OCI-LY7 (cell line): ENCODE data around the gene EPHB3. TPM values are rescaled to one million over a fixed set of nuclear protein-coding genes. Genes with fewer than 3 reads are reported as not detected.

Experiments used
- BruUV-seq: library from RNA; stranded (reverse); fragments of 400-500 nt; replicated peaks from 2 replicates; lab custom pipeline; 2021; lab: Mats Ljungman, UMichigan
- CTCF ChIA-PET: fragments of 300-600 bp; sonication (Branson Sonifier 250); formaldehyde crosslinking; loops from one replicate; lab custom pipeline; 2022; ENCODE audit warnings: antibody characterized with exemption; ENCODE audit not compliant: unreplicated experiment; lab: Charles Lee
- POLR2A ChIA-PET: fragments of 300-600 bp; sonication (Branson Sonifier 250); formaldehyde crosslinking; loops from one replicate; lab custom pipeline; 2022; ENCODE audit warnings: antibody characterized with exemption; lab: Charles Lee
- DNase-seq: peaks from one replicate; pipeline ENCODE4 v3.0.0-alpha.2; 2015; ENCODE audit warnings: low spot score
- H2AFZ ChIP-seq: fragments of 200-600 bp; sonication (generic), shearing (Covaris generic); 2 replicates; pipeline ENCODE4 v1.6.1; 2014; ENCODE audit warnings: mild to moderate bottlenecking, antibody characterized with exemption, low read length, moderate library complexity
- H3K27ac ChIP-seq: fragments of 200-600 bp; sonication (generic); 2 replicates; pipeline ENCODE4 v1.5.1; 2014; ENCODE audit warnings: mixed run types, low read depth, mild to moderate bottlenecking, moderate library complexity, low read length, inconsistent platforms; ENCODE audit not compliant: poor library complexity, severe bottlenecking
- H3K36me3 ChIP-seq: fragments of 200-600 bp; sonication (generic); 2 replicates; pipeline ENCODE4 v1.6.1; 2014; ENCODE audit warnings: mild to moderate bottlenecking, antibody characterized with exemption, low read length, moderate library complexity, mixed read lengths; ENCODE audit not compliant: insufficient read depth
- H3K4me1 ChIP-seq: fragments of 200-600 bp; sonication (generic); 2 replicates; pipeline ENCODE4 v1.5.1; 2014; ENCODE audit warnings: mild to moderate bottlenecking, low read length; ENCODE audit not compliant: insufficient read depth, poor library complexity, severe bottlenecking
- H3K4me2 ChIP-seq: fragments of 200-600 bp; sonication (generic); 2 replicates; pipeline ENCODE4 v1.6.1; 2014; ENCODE audit warnings: mild to moderate bottlenecking, low read length
- H3K4me3 ChIP-seq: fragments of 200-600 bp; sonication (generic); 2 replicates; pipeline ENCODE4 v1.5.1; 2014; ENCODE audit warnings: mild to moderate bottlenecking, low read depth, low read length; ENCODE audit not compliant: poor library complexity, severe bottlenecking
- H3K79me2 ChIP-seq: fragments of 200-600 bp; sonication (generic); 2 replicates; pipeline ENCODE4 v1.6.1; 2016; ENCODE audit warnings: low read depth, mild to moderate bottlenecking, low read length, moderate library complexity, mixed read lengths; ENCODE audit not compliant: insufficient read depth
- H3K9me2 ChIP-seq: fragments of 200-600 bp; sonication (generic); 2 replicates; pipeline ENCODE4 v1.6.1; 2016; ENCODE audit warnings: mild to moderate bottlenecking, low read length, mixed read lengths; ENCODE audit not compliant: insufficient read depth
- H3K9me3 ChIP-seq: fragments of 200-600 bp; sonication (generic); 2 replicates; pipeline ENCODE4 v1.6.1; 2014; ENCODE audit warnings: mild to moderate bottlenecking, mixed run types, low read length, mixed read lengths
- H4K20me1 ChIP-seq: fragments of 200-600 bp; sonication (generic); 2 replicates; pipeline ENCODE4 v1.6.1; 2014; ENCODE audit warnings: mild to moderate bottlenecking, antibody characterized with exemption, low read length, moderate library complexity, mixed read lengths; ENCODE audit not compliant: insufficient read depth
- EZH2phosphoT487 ChIP-seq: fragments of 200-600 bp; sonication (generic); IDR thresholded peaks from 2 replicates; pipeline ENCODE4 v1.6.1; 2018; ENCODE audit warnings: low read depth, borderline replicate concordance, mild to moderate bottlenecking, mixed run types, antibody characterized with exemption, low read length, moderate library complexity, mixed read lengths
- intact Hi-C: fragments of 100-400 bp; cut with micrococcal nuclease; formaldehyde crosslinking; loops from one replicate; pipeline ENCODE4 v1.10.0; 2022; ENCODE audit not compliant: unreplicated experiment
- total RNA-seq, 2 experiments: library from RNA; depleted of rRNA in 1 of 2; stranded (reverse); fragments of >200 nt in 1 of 2; shearing (Covaris generic) in 1 of 2; gene quantifications; 2 replicates each; pipeline ENCODE4 v1.2.3, GENCODE V29; 2014 to 2022
- TF ChIP-seq, protein P1 (sequence below): fragments of 200-600 bp; sonication (generic); conservative IDR thresholded peaks from 2 replicates; pipeline ENCODE4 v1.5.1; 2014; ENCODE audit warnings: mild to moderate bottlenecking, antibody characterized with exemption, low read length, moderate library complexity, mixed read lengths

The EPHB3 gene
- total RNA-seq, 2 experiments from 2014 or later = not detected

DNA sequence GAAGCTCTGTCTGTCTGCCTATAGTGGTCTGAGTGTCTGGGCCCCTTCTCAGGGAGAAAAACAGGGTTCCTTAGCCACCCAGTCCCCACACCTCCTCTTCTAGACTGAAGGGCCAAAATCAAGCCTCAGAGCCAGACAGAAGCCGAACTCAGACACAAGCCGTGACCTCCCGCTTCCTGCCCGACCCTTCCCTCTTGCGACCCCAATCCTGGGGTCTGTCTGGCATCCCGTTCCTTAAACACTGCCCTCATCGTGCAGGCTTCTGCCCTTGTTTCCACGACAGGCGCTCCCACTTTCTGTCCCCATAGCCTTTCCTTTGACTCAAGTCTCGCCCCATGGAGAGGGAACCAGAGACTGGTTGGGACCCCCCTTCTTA lies 32.3 kb downstream of the EPHB3 start:
- Histone ChIP-seq H3K27ac (no peak overlapping the region), H3K36me3 (no peaks in the 10 kb centered on the region), H3K4me2 (no peak overlapping the region), H3K79me2 (no peaks in the 10 kb centered on the region), H3K9me2 (no peaks in the 10 kb centered on the region), H3K4me1 (no peaks in the 10 kb centered on the region), H4K20me1 (no peaks in the 10 kb centered on the region; the same call in 1 of the 2 replicates), H3K9me3 (no peaks in the 10 kb centered on the region), H2AFZ (no peak overlapping the region), H3K4me3 (no peak overlapping the region)
- no TSS peak for BruUV-seq
- TF ChIP-seq, protein P1, sequence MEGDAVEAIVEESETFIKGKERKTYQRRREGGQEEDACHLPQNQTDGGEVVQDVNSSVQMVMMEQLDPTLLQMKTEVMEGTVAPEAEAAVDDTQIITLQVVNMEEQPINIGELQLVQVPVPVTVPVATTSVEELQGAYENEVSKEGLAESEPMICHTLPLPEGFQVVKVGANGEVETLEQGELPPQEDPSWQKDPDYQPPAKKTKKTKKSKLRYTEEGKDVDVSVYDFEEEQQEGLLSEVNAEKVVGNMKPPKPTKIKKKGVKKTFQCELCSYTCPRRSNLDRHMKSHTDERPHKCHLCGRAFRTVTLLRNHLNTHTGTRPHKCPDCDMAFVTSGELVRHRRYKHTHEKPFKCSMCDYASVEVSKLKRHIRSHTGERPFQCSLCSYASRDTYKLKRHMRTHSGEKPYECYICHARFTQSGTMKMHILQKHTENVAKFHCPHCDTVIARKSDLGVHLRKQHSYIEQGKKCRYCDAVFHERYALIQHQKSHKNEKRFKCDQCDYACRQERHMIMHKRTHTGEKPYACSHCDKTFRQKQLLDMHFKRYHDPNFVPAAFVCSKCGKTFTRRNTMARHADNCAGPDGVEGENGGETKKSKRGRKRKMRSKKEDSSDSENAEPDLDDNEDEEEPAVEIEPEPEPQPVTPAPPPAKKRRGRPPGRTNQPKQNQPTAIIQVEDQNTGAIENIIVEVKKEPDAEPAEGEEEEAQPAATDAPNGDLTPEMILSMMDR = no peak
- TF ChIP-seq EZH2phosphoT487 = no peak
- ChIA-PET POLR2A (interaction anchor here (0.7 kb wide), 1 partner anchor 14 kb away, joined by 3 read pairs; no protein-coding TSS in a partner anchor), CTCF (no interaction called here)
- DNase-seq = no peak
- intact Hi-C loops = no loop called here

DNA sequence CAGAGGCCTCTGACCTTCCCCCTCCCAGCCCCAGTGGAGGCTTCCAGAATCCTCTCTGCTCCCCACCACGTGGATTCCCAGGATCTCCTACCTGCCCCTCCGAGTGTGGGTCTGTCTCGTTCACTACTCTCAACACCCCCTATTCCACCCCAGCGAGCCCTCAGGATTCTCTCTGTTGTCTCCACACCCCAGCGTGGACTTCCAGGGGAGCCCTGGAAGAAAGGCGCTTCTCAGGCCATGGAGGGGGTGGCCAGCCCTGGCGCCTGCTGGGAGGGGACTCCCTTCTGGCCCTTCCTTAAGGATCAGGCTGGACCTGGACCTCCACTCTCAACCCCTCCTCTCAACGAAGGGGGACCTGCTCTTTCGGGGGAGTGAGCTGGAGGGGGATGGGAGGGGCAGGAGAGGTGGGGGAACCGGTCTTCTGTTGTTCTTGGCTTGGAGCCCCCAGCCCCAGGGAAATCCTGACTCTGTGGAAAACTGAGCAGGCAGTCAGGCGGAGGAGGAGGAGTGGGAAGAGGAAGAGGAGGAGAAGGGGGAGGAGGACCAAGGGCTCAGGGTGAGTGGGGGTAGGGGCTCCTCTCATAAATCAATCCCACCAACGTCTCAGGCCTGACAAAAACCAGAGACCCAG lies 32.9 kb downstream of the EPHB3 start:
- Histone ChIP-seq H3K4me2 (no peak overlapping the region), H3K4me3 (no peak overlapping the region), H2AFZ (no peak overlapping the region), H3K9me3 (no peaks in the 10 kb centered on the region), H3K79me2 (no peaks in the 10 kb centered on the region), H3K27ac (no peak overlapping the region), H3K9me2 (no peaks in the 10 kb centered on the region), H4K20me1 (no peaks in the 10 kb centered on the region; the same call in 1 of the 2 replicates), H3K4me1 (no peaks in the 10 kb centered on the region), H3K36me3 (no peaks in the 10 kb centered on the region)
- DNase-seq = no peak
- ChIA-PET CTCF (no interaction called here), POLR2A (interaction anchor here (0.7 kb wide), 1 partner anchor 15 kb away, joined by 3 read pairs; no protein-coding TSS in a partner anchor)
- no TSS peak for BruUV-seq
- intact Hi-C loops = no loop called here
- TF ChIP-seq, protein P1 = no peak
- TF ChIP-seq EZH2phosphoT487 = no peak

DNA sequence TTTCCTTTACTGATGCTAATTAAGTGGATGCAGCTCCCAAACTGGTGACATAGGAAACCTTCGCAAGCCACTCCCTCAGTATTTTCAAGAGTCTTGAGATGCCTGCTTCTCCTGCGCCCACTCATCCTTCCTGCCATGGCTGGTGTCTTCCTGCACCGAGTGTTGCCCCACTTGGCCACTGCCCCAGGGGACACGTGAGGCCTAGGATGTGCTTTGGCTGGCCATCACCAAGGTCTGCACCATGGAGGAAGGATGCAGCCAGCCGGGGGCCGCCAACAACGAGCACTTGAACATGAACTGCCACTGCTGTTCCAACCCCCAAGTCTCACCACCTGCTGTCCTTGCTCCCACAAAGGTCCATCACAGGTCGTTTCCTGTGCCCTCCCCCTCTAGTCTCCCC lies 34.1 kb downstream of the EPHB3 start:
- Histone ChIP-seq H3K9me2 (no peaks in the 10 kb centered on the region), H3K4me2 (no peak overlapping the region), H3K4me1 (no peaks in the 10 kb centered on the region), H3K36me3 (no peaks in the 10 kb centered on the region), H4K20me1 (no peaks in the 10 kb centered on the region), H2AFZ (no peak overlapping the region), H3K9me3 (no peaks in the 10 kb centered on the region), H3K4me3 (no peak overlapping the region), H3K27ac (no peak overlapping the region), H3K79me2 (no peaks in the 10 kb centered on the region)
- ChIA-PET POLR2A (no interaction called here), CTCF (no interaction called here)
- TF ChIP-seq EZH2phosphoT487 = no peak
- TF ChIP-seq, protein P1 = no peak
- intact Hi-C loops = no loop called here
- BruUV-seq = no TSS peak
- DNase-seq = no peak
